ENCODE results near the gene MYBPHL.

The MYBPHL gene

GRCh38 chr1:109277434-109278204 is 29.2 kb downstream of the MYBPHL start:
- DNase-seq, result peak in 4 of 5 donors; percentile 38 to 62 (median 42)

- no peak for DNase-seq
Observed at GRCh38 chr1:109275706-109276345, 31.0 kb downstream of the MYBPHL start.

- no peak for DNase-seq
Observed at GRCh38 chr1:109274533-109275476, 32.0 kb downstream of the MYBPHL start.

GRCh38 chr1:109273570-109274288 is 33.1 kb downstream of the MYBPHL start:
- no peak for DNase-seq

- no peak for DNase-seq
Observed at GRCh38 chr1:109272831-109273547, 33.8 kb downstream of the MYBPHL start.

GRCh38 chr1:109272021-109272799 is 34.6 kb downstream of the MYBPHL start:
- DNase-seq, result no peak

- DNase-seq, result no peak
Observed at GRCh38 chr1:109271458-109271857, 35.4 kb downstream of the MYBPHL start.

- DNase-seq, result no peak
Observed at GRCh38 chr1:109270623-109271317, 36.0 kb downstream of the MYBPHL start.

- no peak for DNase-seq
Observed at GRCh38 chr1:109269981-109270622, 36.7 kb downstream of the MYBPHL start.

- no peak for DNase-seq
Observed at GRCh38 chr1:109269212-109269980, 37.4 kb downstream of the MYBPHL start.

GRCh38 chr1:109268431-109269211 is 38.2 kb downstream of the MYBPHL start:
- no peak for DNase-seq

- no peak for DNase-seq
Observed at GRCh38 chr1:109267743-109268300, 39.0 kb downstream of the MYBPHL start.

- no peak for DNase-seq
Observed at GRCh38 chr1:109266965-109267364, 39.8 kb downstream of the MYBPHL start.

- DNase-seq, result no peak
Observed at GRCh38 chr1:109265741-109266330, 41.0 kb downstream of the MYBPHL start.

GRCh38 chr1:109265016-109265415 is 41.8 kb downstream of the MYBPHL start:
- DNase-seq, result no peak

GRCh38 chr1:109264379-109264755 is 42.4 kb downstream of the MYBPHL start:
- no peak for DNase-seq

GRCh38 chr1:109263597-109264378 is 43.0 kb downstream of the MYBPHL start:
- peak; percentile 50 to 68 (median 65) for DNase-seq
